ENCODE measurements around the gene LRFN3. TPM values are rescaled to one million over a fixed set of nuclear protein-coding genes. Genes with fewer than 3 reads are reported as not detected.
"Not testable (repeated sequence)": the region's sequence is repeated elsewhere in the genome, so short reads cannot be mapped to it uniquely, and the experiment has no call there.

Gene LRFN3
- total and polyA plus RNA-seq, 2 of the 4 experiments (the other 2 are of a cell fraction): 0.36 to 4.8 TPM

DNA sequence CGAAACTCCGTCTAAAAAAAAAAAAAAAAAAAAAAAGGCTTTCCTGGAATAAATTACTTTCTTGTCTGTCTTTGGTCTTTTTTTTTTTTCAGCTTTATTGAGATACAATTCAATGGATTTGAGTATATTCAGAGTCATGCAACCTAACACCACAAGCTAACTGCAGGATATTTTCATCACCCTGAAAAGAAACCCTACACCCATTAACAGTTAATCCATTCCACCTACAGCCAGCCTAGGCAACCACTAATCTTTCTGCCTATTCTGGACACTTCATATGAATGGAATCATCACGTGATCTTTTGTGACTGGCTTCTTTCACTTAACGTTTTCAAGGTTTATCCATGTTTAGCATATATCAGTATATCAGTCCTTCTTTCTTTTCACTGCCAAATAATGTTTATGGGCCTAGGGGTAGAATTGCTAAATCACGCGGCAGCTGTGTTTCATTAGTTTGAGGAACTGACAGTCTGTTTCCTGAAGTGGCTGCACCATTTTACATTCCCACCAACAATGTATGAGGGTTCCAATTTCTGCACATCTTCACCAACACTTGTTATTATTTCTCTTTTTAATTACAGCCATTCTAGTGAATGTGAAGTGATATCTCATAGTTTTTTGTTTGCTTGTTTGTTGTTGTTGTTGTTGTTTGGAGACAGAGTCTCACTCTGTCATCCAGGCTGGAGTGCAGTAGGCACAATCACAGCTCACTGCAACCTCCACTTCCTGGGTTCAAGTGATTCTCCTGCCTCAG lies 19.9 kb downstream of the LRFN3 start:
- ChIA-PET POLR2A (ENCODE audit: unreplicated experiment) (no interaction called here), CTCF (no interaction called here)
- Histone ChIP-seq H3K9me3 (ENCODE audit: control insufficient read depth, insufficient read depth, low read length) (peaks cover 2% of the 10 kb centered on the region), H3K4me3 (ENCODE audit: insufficient read depth, low read depth, low read length) (no peak overlapping the region), H4K8ac (ENCODE audit: low read depth in 2 of 2, low read length in 2 of 2) (no peak overlapping the region), H2AFZ (replicated peaks; ENCODE audit: low read length, poor library complexity) (no peak overlapping the region), H3K9me1 (ENCODE audit: insufficient read depth, low read length) (no peaks in the 10 kb centered on the region), H2BK5ac (ENCODE audit: low read depth, low read length, poor library complexity, severe bottlenecking) (no peak overlapping the region), H3K27me3 (ENCODE audit: control insufficient read depth, insufficient read depth, low read length) (peaks cover 39% of the 10 kb centered on the region), H3K27ac (ENCODE audit: insufficient read depth, low read length) (no peak overlapping the region), H3K18ac (ENCODE audit: low read depth, low read length) (no peak overlapping the region), H3K56ac (ENCODE audit: extremely low read depth, insufficient read depth, low read length) (no peak overlapping the region), H2BK120ac (ENCODE audit: low read depth, low read length) (no peak overlapping the region), H3K4ac (ENCODE audit: low read depth, low read length) (no peak overlapping the region), H3K14ac (replicated peaks; ENCODE audit: low read depth, low read length) (no peak overlapping the region), H3K9ac (ENCODE audit: low read depth, low read length) (no peak overlapping the region), H3K36me3 (ENCODE audit: control insufficient read depth, insufficient read depth, low read length) (no peaks in the 10 kb centered on the region), H3K79me1 (ENCODE audit: low read depth in 1 of 2, low read length in 2 of 2) (no peaks in the 10 kb centered on the region), H2AK9ac (replicated peaks; ENCODE audit: low read depth, low read length, poor library complexity) (no peak overlapping the region), H3K23ac (ENCODE audit: low read depth, low read length) (no peak overlapping the region), H2BK20ac (ENCODE audit: low read depth, low read length) (no peak overlapping the region), H4K5ac (ENCODE audit: low read depth, low read length) (no peak overlapping the region), H3K4me2 (ENCODE audit: low read depth, low read length) (no peak overlapping the region), H2AK5ac (ENCODE audit: low read depth, low read length) (no peak overlapping the region), H4K20me1 (ENCODE audit: insufficient read depth, low read length) (no peaks in the 10 kb centered on the region), H3K4me1 (ENCODE audit: control insufficient read depth, insufficient read depth, low read length) (no peaks in the 10 kb centered on the region), H4K91ac (ENCODE audit: insufficient read depth, low read depth, low read length) (no peak overlapping the region), H2BK15ac (ENCODE audit: low read depth, low read length) (no peak overlapping the region)
- TF ChIP-seq NFE2L2 (IDR thresholded peaks at IDR 0.05; ENCODE audit: low read depth, low read length) (no peak), CHD1 (IDR thresholded peaks at IDR 0.05; ENCODE audit: low read depth, low read length) (no peak), RFX5 (IDR thresholded peaks at IDR 0.05; ENCODE audit: low read depth, low read length) (no peak), CEBPB (IDR thresholded peaks at IDR 0.05; ENCODE audit: low read depth, low read length) (no peak), RCOR1 (IDR thresholded peaks at IDR 0.05; ENCODE audit: insufficient replicate concordance, low read length) (no peak)
- TF ChIP-seq, protein P1, sequence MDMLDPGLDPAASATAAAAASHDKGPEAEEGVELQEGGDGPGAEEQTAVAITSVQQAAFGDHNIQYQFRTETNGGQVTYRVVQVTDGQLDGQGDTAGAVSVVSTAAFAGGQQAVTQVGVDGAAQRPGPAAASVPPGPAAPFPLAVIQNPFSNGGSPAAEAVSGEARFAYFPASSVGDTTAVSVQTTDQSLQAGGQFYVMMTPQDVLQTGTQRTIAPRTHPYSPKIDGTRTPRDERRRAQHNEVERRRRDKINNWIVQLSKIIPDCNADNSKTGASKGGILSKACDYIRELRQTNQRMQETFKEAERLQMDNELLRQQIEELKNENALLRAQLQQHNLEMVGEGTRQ (IDR thresholded peaks at IDR 0.05; ENCODE audit: low read depth, low read length): no peak
- intact Hi-C loops (cut with micrococcal nuclease): no loop called here
- dilution Hi-C loops (cut with HindIII; ENCODE audit: low sequenced_read_pairs, unreplicated experiment): no loop called here
- DNase-seq: no peak
- WGBS, 2 experiments (ENCODE audit: extremely low coverage in 2 of 2, insufficient read length in 1 of 2): no CpG with 5 or more reads among the region's 6 CpGs
- in situ Hi-C loops (cut with MboI; ENCODE audit: low sequenced_read_pairs): no loop called here
- no TSS peak for BruUV-seq (replicated peaks)
- ATAC-seq (ENCODE audit: low read depth): no peak

- DNase-seq; H3K18ac ChIP-seq (ENCODE audit: low read depth, low read length); H2AK5ac ChIP-seq (ENCODE audit: low read depth, low read length); H3K14ac ChIP-seq (replicated peaks; ENCODE audit: low read depth, low read length); intact Hi-C loops (cut with micrococcal nuclease); BruUV-seq (replicated peaks); H3K9ac ChIP-seq (ENCODE audit: low read depth, low read length); in situ Hi-C loops (cut with MboI; ENCODE audit: low sequenced_read_pairs); H2BK5ac ChIP-seq (ENCODE audit: low read depth, low read length, poor library complexity, severe bottlenecking); ATAC-seq (ENCODE audit: low read depth); dilution Hi-C loops (cut with HindIII; ENCODE audit: low sequenced_read_pairs, unreplicated experiment); H3K4ac ChIP-seq (ENCODE audit: low read depth, low read length); H3K23ac ChIP-seq (ENCODE audit: low read depth, low read length); H2BK20ac ChIP-seq (ENCODE audit: low read depth, low read length); H2BK15ac ChIP-seq (ENCODE audit: low read depth, low read length); H2BK120ac ChIP-seq (ENCODE audit: low read depth, low read length); H2AFZ ChIP-seq (replicated peaks; ENCODE audit: low read length, poor library complexity); H3K9me1 ChIP-seq (ENCODE audit: insufficient read depth, low read length); H3K9me3 ChIP-seq (ENCODE audit: control insufficient read depth, insufficient read depth, low read length); H2AK9ac ChIP-seq (replicated peaks; ENCODE audit: low read depth, low read length, poor library complexity); H4K5ac ChIP-seq (ENCODE audit: low read depth, low read length); H3K79me1 ChIP-seq (ENCODE audit: low read depth in 1 of 2, low read length in 2 of 2); H3K27ac ChIP-seq (ENCODE audit: insufficient read depth, low read length); H4K8ac ChIP-seq (ENCODE audit: low read depth in 2 of 2, low read length in 2 of 2); H4K91ac ChIP-seq (ENCODE audit: insufficient read depth, low read depth, low read length); H3K56ac ChIP-seq (ENCODE audit: extremely low read depth, insufficient read depth, low read length); H3K4me2 ChIP-seq (ENCODE audit: low read depth, low read length); H3K4me1 ChIP-seq (ENCODE audit: control insufficient read depth, insufficient read depth, low read length); H4K20me1 ChIP-seq (ENCODE audit: insufficient read depth, low read length); H3K4me3 ChIP-seq (ENCODE audit: insufficient read depth, low read depth, low read length); H3K36me3 ChIP-seq (ENCODE audit: control insufficient read depth, insufficient read depth, low read length); POLR2A ChIA-PET (ENCODE audit: unreplicated experiment): not testable (repeated sequence)
- CTCF ChIA-PET: interaction anchor here (0.6 kb wide), 1 partner anchor 213 kb away, joined by 3 read pairs; no protein-coding TSS in a partner anchor
- H3K27me3 ChIP-seq (ENCODE audit: control insufficient read depth, insufficient read depth, low read length): peaks cover 36% of the 10 kb centered on the region
- 77% methylated on average over 3 of the region's 8 CpGs; no CpG with 5 or more reads in 1 of the 2 experiments for WGBS, 2 experiments (ENCODE audit: extremely low coverage in 2 of 2, insufficient read length in 1 of 2)
These were observed 21.2 kb downstream of the LRFN3 start for GRCh38 chr19:35957411-35957810.
